Measurements from ENCODE around the gene CPEB4. TPM values are rescaled to one million over a fixed set of nuclear protein-coding genes. Genes with fewer than 3 reads are reported as not detected.

The CPEB4 gene
- total RNA-seq, 2 donors from 2014 or later: 36.5 to 45.3 TPM

GRCh38 chr5:173940269-173940668 is 52.1 kb downstream of the CPEB4 start:
- no peak overlapping the region for H3K27ac ChIP-seq
- H3K36me3 ChIP-seq: peaks cover 0 to 4% of the 10 kb centered on the region in 2 donors
- 81% methylated on average over 2 of the region's 2 CpGs for WGBS
- no peaks in the 10 kb centered on the region for H3K27me3 ChIP-seq (replicated peaks; ENCODE audit: insufficient read depth)
- H3K4me1 ChIP-seq (replicated peaks): peaks cover 8% of the 10 kb centered on the region
- H3K9me3 ChIP-seq: no peaks in the 10 kb centered on the region
- intact Hi-C loops (cut with DNase I): no loop called here
- DNase-seq (ENCODE audit: low spot score): no peak
- H3K4me3 ChIP-seq: no peak overlapping the region
- TF ChIP-seq POLR2AphosphoS5 (IDR thresholded peaks at IDR 0.05) (no peak), CTCF (IDR thresholded peaks at IDR 0.05) (no peak), POLR2A (IDR thresholded peaks at IDR 0.05) (no peak)

DNA sequence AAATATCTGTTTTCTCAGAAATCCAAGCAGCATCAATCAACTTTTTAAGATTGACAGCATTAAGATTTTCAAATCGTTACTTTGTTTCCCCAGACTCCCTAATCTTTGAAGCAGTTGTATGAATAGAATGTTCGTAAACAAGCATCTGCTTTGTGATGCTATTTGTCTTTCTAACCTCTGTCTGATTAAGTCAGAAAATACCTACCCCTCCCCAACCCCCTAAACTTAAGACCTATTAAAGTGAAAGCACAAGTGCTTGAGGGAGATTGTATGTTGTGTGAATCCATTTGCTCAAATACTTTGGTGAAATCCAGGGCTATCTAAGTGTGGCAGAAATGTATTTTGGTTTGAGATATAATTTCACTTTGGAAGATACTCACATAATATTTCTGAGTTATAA is 53.0 kb downstream of the CPEB4 start:
- no peak for DNase-seq (ENCODE audit: low spot score)
- Histone ChIP-seq H3K9me3 (no peaks in the 10 kb centered on the region), H3K27ac (peak overlapping the region in 1 of 2 donors; percentile 58), H3K4me3 (no peak overlapping the region), H3K36me3 (peaks cover 0 to 4% of the 10 kb centered on the region in 2 donors), H3K4me1 (replicated peaks) (peaks cover 8% of the 10 kb centered on the region), H3K27me3 (replicated peaks; ENCODE audit: insufficient read depth) (no peaks in the 10 kb centered on the region)
- WGBS: 83% methylated on average over 2 of the region's 2 CpGs
- TF ChIP-seq CTCF (IDR thresholded peaks at IDR 0.05) (no peak), POLR2A (IDR thresholded peaks at IDR 0.05) (no peak), POLR2AphosphoS5 (IDR thresholded peaks at IDR 0.05) (no peak)
- intact Hi-C loops (cut with DNase I): no loop called here

- peak; percentile 38 for DNase-seq (ENCODE audit: low spot score)
- peaks cover 0 to 4% of the 10 kb centered on the region in 2 donors for H3K36me3 ChIP-seq
- H3K27me3 ChIP-seq (replicated peaks; ENCODE audit: insufficient read depth): no peaks in the 10 kb centered on the region
- 56% methylated on average over 9 of the region's 9 CpGs for WGBS
- TF ChIP-seq CTCF (IDR thresholded peaks at IDR 0.05): no peak
- peak; percentile 54 for TF ChIP-seq POLR2AphosphoS5 (IDR thresholded peaks at IDR 0.05)
- H3K4me3 ChIP-seq: no peak overlapping the region
- no peaks in the 10 kb centered on the region for H3K9me3 ChIP-seq
- H3K4me1 ChIP-seq (replicated peaks): peaks cover 8% of the 10 kb centered on the region
- intact Hi-C loops (cut with DNase I): no loop called here
- peak overlapping the region; percentile 9 to 58 for H3K27ac ChIP-seq
These were observed 53.7 kb downstream of the CPEB4 start for GRCh38 chr5:173941758-173942401.

GRCh38 chr5:173944511-173944910 is 56.4 kb downstream of the CPEB4 start:
- Histone ChIP-seq H3K4me3 (no peak overlapping the region), H3K9me3 (no peaks in the 10 kb centered on the region), H3K27ac (no peak overlapping the region), H3K4me1 (replicated peaks) (peaks cover 8% of the 10 kb centered on the region), H3K36me3 (peaks cover 0 to 4% of the 10 kb centered on the region in 2 donors), H3K27me3 (replicated peaks; ENCODE audit: insufficient read depth) (no peaks in the 10 kb centered on the region)
- no peak for DNase-seq (ENCODE audit: low spot score)
- TF ChIP-seq POLR2AphosphoS5 (IDR thresholded peaks at IDR 0.05) (no peak), CTCF (IDR thresholded peaks at IDR 0.05) (no peak), POLR2A (IDR thresholded peaks at IDR 0.05) (no peak)
- WGBS: 20% methylated on average over 2 of the region's 2 CpGs
- intact Hi-C loops (cut with DNase I): no loop called here

- Histone ChIP-seq H3K4me1 (replicated peaks) (peaks cover 8% of the 10 kb centered on the region), H3K27me3 (replicated peaks; ENCODE audit: insufficient read depth) (no peaks in the 10 kb centered on the region), H3K36me3 (peaks cover 0 to 7% of the 10 kb centered on the region in 2 donors), H3K27ac (no peak overlapping the region), H3K9me3 (no peaks in the 10 kb centered on the region), H3K4me3 (no peak overlapping the region)
- WGBS: 77% methylated on average over 2 of the region's 2 CpGs
- no peak for DNase-seq (ENCODE audit: low spot score)
- intact Hi-C loops (cut with DNase I): no loop called here
- no peak for TF ChIP-seq POLR2AphosphoS5 (IDR thresholded peaks at IDR 0.05)
- TF ChIP-seq POLR2A (IDR thresholded peaks at IDR 0.05): no peak
- no peak for TF ChIP-seq CTCF (IDR thresholded peaks at IDR 0.05)
These were observed 57.0 kb downstream of the CPEB4 start for GRCh38 chr5:173945160-173945559.

Measured in prostate gland (tissue), 2 donors.